C4-2B (cell line): ENCODE measurements around the gene ZSWIM5.
"Not testable (repeated sequence)": the region's sequence is repeated elsewhere in the genome, so short reads cannot be mapped to it uniquely, and the experiment has no call there.

Experiments
- H3K27ac ChIP-seq: fragments of 450-650 bp; 2 replicates; pipeline ENCODE4 v1.5.1; 2017
- ZFX ChIP-seq: fragments of 450-650 bp; IDR thresholded peaks from 2 replicates; pipeline ENCODE4 v1.6.1; 2017
- TF ChIP-seq, protein P1 (sequence below): fragments of 450-650 bp; conservative IDR thresholded peaks from 2 replicates; pipeline ENCODE4 v1.5.1; 2017; ENCODE audit warnings: mild to moderate bottlenecking

Gene ZSWIM5

DNA sequence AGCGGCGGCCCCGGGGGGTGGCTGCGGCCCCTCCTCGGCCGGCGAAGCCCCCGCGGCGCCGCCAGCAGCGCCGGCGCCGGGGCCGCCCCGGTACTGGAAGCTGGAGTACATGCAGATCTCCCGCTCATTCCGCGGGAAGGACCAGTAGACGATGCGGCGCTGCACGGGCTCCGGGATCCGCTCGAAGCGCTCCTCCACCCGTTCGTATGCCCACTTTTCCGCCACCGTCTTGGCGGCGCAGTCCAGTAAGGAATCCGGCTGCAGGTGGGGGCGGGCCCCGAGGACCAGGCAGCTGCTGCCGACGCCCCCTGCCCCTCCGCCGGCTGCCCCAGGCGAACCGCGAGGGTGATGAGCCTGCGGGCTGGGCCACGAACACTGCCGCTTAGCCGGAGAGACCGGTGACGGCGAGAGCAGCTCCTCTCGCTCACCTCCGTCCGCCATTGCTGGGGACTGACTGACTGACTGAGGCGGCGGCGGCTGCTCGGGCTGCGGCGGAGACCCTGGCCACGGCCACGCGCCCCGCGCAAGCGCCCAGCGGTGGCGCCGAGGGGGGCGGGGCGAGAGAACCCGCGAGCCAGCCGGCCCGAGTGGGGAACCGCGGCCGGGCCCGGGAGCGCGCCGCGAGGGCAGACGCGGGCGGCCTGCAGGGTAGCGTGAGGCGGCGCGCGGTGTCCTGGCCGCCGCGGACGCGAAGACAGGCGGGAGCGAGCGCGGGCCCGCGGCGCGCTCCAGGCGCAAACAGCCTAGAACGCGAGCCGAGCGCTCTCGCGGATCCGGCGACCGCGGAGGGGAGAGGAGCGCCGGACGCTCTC is at the start of gene ZSWIM5:
TSS of gene ZSWIM5 (minus strand) at position 696 of the 812 bp plus-strand sequence. CDS start at position 441, 255 bp downstream.
- TF ChIP-seq, protein P1, sequence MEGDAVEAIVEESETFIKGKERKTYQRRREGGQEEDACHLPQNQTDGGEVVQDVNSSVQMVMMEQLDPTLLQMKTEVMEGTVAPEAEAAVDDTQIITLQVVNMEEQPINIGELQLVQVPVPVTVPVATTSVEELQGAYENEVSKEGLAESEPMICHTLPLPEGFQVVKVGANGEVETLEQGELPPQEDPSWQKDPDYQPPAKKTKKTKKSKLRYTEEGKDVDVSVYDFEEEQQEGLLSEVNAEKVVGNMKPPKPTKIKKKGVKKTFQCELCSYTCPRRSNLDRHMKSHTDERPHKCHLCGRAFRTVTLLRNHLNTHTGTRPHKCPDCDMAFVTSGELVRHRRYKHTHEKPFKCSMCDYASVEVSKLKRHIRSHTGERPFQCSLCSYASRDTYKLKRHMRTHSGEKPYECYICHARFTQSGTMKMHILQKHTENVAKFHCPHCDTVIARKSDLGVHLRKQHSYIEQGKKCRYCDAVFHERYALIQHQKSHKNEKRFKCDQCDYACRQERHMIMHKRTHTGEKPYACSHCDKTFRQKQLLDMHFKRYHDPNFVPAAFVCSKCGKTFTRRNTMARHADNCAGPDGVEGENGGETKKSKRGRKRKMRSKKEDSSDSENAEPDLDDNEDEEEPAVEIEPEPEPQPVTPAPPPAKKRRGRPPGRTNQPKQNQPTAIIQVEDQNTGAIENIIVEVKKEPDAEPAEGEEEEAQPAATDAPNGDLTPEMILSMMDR: no peak
- TF ChIP-seq ZFX: peak; percentile 65
- H3K27ac ChIP-seq: peak within 1 kb of the TSS; percentile 76

DNA sequence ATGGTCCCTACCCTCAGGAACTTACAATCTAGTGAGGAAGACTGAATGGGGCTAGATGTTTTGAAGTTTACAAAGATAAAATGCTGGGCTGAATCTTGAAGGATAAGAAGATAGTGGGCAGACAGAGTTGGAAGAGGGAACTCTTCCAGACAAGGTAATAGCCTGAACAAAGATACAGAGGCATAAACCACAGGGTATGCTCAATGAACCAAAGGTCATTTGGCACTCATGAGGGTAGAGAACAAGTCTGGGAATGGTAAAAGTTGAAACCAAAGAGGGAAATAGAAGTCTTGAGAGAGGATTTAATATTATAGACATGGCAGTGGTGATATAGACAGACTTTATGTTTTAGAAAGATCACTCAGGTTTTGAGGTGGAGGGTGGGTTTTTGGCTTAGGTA is 48.1 kb upstream of the ZSWIM5 start:
- TF ChIP-seq, protein P1: no peak
- no peak for TF ChIP-seq ZFX
- no peak overlapping the region for H3K27ac ChIP-seq

DNA sequence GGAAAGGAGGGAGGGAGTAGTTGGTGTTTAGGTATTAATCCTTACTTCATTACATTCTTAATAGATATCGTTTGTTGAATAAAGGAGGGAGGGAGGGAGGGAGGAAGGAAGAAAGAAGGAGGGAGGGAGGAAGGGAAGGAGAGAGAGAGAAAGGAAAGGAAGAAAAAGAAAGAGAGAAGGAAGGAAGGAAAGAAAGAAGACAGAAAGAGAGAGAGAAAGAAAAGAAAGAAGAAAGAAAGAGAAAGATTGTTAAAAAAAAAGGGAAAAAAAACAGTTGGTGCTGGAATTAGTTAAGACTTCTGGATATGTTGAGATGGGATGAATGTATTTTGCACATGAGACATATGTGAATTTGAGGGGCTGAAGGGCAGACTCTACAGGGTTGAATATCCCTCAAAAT is 44.1 kb upstream of the ZSWIM5 start:
- H3K27ac ChIP-seq: no peak overlapping the region
- TF ChIP-seq, protein P1: no peak
- no peak for TF ChIP-seq ZFX

DNA sequence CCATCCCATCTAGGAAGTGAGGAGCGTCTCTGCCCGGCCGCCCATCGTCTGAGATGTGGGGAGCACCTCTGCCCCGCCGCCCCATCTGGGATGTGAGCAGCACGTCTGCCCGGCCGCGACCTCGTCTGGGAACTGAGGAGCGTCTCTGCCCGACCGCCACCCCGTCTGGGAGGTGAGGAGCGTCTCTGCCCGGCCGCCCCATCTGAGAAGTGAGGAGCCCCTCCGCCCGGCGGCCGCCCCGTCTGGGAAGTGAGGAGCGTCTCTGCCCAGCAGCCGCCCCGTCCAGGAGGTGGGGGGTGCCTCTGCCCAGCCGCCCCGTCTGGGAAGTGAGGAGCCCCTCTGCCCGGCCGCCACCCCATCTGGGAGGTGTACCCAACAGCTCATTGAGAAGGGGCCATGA is 41.6 kb upstream of the ZSWIM5 start:
- not testable (repeated sequence) for H3K27ac ChIP-seq

DNA sequence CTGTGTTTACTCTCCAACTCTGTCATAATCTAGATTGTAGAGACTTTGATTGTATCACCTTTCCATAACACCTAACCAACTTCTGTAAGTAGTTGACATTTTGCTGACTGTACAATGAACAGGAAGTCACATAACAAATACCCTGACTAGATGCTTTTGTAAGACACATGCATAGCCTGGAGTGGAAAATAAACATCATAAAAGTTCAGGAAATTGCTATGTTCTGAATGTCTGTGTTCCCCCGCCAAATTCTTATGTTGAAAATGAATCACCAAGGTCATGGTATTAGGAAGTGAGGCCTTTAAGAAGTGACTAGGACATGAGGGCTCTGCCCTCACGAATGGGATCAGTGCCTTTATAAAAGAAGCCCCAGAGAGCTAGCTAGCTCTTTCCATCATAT is 40.4 kb upstream of the ZSWIM5 start:
- no peak overlapping the region for H3K27ac ChIP-seq
- TF ChIP-seq ZFX: no peak
- TF ChIP-seq, protein P1: no peak

DNA sequence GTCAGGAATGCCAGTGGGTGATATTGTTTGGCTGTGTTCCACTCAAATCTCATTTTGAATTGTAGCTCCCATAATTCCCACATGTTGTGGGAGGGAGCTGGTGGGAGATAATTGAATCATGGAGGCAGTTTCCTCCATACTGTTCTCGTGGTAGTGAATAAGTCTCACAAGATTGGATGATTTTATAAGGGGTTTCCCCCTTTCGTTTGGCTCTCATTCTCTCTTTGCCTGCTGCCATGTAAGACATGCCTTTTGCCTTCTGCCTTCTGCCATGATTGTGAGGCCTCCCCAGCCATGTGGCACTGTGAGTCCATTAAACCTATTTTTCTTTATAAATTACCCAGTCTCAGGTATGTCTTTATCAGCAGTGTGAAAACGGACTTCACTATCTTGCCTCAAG is 40.0 kb upstream of the ZSWIM5 start:
- H3K27ac ChIP-seq: not testable (repeated sequence)

DNA sequence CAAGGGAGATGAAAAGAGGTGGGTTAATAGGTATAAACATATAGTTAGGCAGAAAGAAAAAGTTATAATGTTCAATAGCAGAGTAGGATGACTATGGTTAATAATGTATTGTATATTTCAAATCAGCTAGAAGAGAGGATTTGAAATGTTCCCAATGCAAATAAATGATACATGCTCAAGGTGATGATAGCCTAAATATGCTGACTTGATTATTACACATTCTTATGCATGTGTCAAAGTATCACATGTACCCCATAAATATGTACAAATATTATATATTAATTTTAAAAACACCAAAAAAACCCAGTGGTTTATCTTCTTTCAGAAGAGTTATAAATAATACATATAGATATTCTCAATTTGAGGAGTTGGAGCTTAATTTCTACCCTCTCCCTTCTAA is 38.3 kb upstream of the ZSWIM5 start:
- H3K27ac ChIP-seq: no peak overlapping the region
- TF ChIP-seq, protein P1: no peak
- no peak for TF ChIP-seq ZFX

DNA sequence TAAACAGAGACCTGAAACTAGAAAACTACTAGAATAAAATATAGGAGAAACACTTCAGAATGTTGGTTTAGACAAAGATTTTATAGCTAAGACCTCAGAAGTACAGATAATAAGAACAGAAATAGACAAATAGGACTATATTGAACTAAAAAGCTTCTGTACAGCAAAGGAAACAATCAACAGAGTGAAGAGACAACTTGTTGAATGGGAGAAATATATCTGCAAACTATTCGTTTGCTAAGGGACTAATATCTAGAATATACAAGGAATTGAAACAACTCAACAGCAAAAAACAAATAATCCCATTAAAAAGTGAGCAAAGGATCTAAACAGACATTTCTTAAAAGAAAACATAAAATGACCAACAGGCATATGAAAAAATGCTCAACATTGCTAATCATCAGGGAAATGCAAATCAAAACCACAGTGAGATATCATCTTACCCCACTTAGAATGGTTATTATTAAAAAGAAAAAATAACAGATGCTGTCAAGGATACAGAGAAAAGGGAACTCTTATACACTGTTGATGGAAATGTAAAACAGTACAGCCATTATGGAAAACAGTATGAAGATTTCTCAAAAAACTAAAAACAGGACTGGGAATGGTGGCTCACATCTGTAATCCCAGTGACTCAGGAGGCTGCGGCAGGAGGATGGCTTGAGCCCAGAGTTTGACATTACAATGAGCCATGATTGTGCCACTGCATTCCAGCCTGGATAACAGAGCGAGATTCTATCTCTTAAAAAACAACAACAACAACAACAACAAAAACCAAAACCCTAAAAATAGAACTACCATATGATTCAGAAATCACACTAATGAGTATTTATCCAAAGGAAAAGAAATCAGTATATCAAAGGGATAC is 37.3 kb upstream of the ZSWIM5 start:
- no peak overlapping the region for H3K27ac ChIP-seq
- TF ChIP-seq, protein P1: no peak
- TF ChIP-seq ZFX: no peak
